Measurements from ENCODE around the gene GLIPR2. TPM values are rescaled to one million over a fixed set of nuclear protein-coding genes. Genes with fewer than 3 reads are reported as not detected.

GLIPR2 gene
- total RNA-seq, 1 experiment from 2014 or later = 0.75 TPM

DNA sequence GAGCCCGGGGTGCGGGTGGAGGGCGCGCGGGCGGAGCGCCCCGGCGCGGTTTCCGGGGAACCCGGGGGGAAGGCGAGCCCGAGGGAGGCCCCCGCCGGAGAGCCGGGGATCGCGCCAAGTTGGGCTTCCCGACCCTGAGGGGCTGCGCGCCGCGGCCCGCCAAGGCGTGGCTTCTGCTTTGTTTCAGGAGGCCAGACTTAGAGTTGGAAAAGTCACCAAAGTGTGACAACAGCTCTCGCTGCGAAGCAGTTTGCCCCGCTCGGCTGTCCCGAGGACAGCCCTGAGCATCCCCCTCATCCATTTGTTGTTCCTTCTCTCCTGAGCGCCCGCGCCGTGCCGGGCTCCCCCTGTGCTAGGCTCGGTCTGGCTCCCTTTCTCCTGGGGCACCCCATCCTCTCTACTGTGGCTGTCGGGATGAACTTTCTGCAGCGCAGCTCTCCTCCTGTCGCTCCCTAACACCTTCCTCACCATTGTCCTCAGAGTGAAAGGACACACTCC is 410 bp downstream of the GLIPR2 start:
- Histone ChIP-seq H3K4me1 (ENCODE audit: low read length) (peaks cover 16% of the 10 kb centered on the region), H3K9me3 (ENCODE audit: low read length) (no peaks in the 10 kb centered on the region), H3K4me2 (ENCODE audit: low read depth, low read length, poor library complexity, severe bottlenecking) (peak overlapping the region; percentile 97), H3K36me3 (ENCODE audit: insufficient read depth, low read length) (no peaks in the 10 kb centered on the region), H3K27me3 (ENCODE audit: low read length) (peaks cover 3% of the 10 kb centered on the region; the same call in 1 of the 2 replicates), H4K20me1 (ENCODE audit: insufficient read depth, low read depth, low read length) (no peaks in the 10 kb centered on the region; the same call in 1 of the 2 replicates), H3K9ac (ENCODE audit: low read length) (peak overlapping the region; percentile 74), H3K27ac (ENCODE audit: low read length) (no peak overlapping the region), H3K9me2 (replicated peaks; ENCODE audit: insufficient read depth, low read length) (no peaks in the 10 kb centered on the region), H3K79me2 (ENCODE audit: low read length) (no peaks in the 10 kb centered on the region), H3K4me3 (ENCODE audit: low read length) (peak overlapping the region; percentile 79), H2AFZ (ENCODE audit: low read length) (peak overlapping the region; percentile 75; the same call in 1 of the 2 replicates)
- DNase-seq = no peak

DNA sequence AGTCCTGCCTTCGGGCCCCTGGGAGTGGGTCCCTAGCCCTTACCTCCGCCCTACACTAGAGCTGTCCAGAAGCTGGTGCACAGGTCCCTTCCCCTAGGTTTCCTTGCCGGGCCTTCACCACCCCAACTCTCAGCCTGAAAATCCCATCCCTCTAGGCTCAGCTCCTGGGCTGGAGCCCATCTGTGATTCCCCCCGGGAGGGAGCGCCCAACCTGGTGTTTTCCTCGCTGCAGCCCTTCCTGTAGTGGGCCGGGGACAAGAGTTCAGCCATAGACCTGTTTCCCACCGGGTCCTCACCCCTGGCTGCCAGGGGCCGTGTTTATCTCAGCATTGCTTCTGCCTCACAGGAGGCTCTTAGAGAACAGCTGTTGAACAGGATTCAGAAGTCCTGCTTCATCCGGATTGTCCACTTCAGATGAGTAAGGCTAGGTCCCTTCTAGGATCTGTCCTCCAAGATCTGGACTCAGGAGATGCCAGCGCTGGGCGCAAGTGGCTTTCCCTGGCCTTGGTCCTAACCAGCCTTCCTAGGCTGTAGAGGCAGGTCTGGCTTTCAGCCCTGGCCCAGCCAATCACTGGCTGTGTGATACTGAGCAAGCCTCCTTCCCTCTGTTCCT is 965 bp downstream of the GLIPR2 start:
- DNase-seq = no peak
- Histone ChIP-seq H3K9me2 (replicated peaks; ENCODE audit: insufficient read depth, low read length) (no peaks in the 10 kb centered on the region), H3K4me1 (ENCODE audit: low read length) (peaks cover 16% of the 10 kb centered on the region), H3K27ac (ENCODE audit: low read length) (no peak overlapping the region), H3K4me3 (ENCODE audit: low read length) (peak overlapping the region; percentile 79), H3K27me3 (ENCODE audit: low read length) (peaks cover 3% of the 10 kb centered on the region; the same call in 1 of the 2 replicates), H3K4me2 (ENCODE audit: low read depth, low read length, poor library complexity, severe bottlenecking) (peak overlapping the region; percentile 97), H3K9ac (ENCODE audit: low read length) (peak overlapping the region; percentile 74), H2AFZ (ENCODE audit: low read length) (no peak overlapping the region), H4K20me1 (ENCODE audit: insufficient read depth, low read depth, low read length) (no peaks in the 10 kb centered on the region; the same call in 1 of the 2 replicates), H3K36me3 (ENCODE audit: insufficient read depth, low read length) (no peaks in the 10 kb centered on the region), H3K9me3 (ENCODE audit: low read length) (no peaks in the 10 kb centered on the region), H3K79me2 (ENCODE audit: low read length) (no peaks in the 10 kb centered on the region)

DNA sequence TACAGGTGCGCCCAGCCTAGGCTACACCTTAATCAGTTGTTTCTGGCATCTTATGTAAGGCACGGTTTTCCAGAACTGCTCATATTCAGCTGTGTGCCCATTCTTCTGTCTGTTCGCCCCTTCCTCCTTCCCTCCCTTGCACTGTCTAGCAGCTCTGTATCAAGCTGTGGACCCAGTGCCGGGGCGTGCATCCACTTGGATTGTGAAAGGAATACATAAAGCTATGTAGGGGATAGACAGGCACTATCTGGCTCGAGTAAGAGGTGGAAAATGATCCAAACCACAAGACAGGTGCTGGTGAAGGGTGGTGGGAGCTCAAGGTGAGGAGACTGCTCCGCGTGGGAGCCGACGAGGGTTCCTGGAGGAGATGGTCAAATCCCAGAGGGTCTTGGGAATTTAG is 2.0 kb downstream of the GLIPR2 start:
- Histone ChIP-seq H3K9me2 (replicated peaks; ENCODE audit: insufficient read depth, low read length) (no peaks in the 10 kb centered on the region), H3K79me2 (ENCODE audit: low read length) (no peaks in the 10 kb centered on the region), H3K4me3 (ENCODE audit: low read length) (no peak overlapping the region), H3K27me3 (ENCODE audit: low read length) (peaks cover 3% of the 10 kb centered on the region; the same call in 1 of the 2 replicates), H3K27ac (ENCODE audit: low read length) (no peak overlapping the region), H3K36me3 (ENCODE audit: insufficient read depth, low read length) (no peaks in the 10 kb centered on the region), H2AFZ (ENCODE audit: low read length) (no peak overlapping the region), H3K4me1 (ENCODE audit: low read length) (peaks cover 21% of the 10 kb centered on the region), H3K4me2 (ENCODE audit: low read depth, low read length, poor library complexity, severe bottlenecking) (no peak overlapping the region), H3K9ac (ENCODE audit: low read length) (no peak overlapping the region), H4K20me1 (ENCODE audit: insufficient read depth, low read depth, low read length) (no peaks in the 10 kb centered on the region; the same call in 1 of the 2 replicates), H3K9me3 (ENCODE audit: low read length) (no peaks in the 10 kb centered on the region)
- peak; percentile 6 for DNase-seq

DNA sequence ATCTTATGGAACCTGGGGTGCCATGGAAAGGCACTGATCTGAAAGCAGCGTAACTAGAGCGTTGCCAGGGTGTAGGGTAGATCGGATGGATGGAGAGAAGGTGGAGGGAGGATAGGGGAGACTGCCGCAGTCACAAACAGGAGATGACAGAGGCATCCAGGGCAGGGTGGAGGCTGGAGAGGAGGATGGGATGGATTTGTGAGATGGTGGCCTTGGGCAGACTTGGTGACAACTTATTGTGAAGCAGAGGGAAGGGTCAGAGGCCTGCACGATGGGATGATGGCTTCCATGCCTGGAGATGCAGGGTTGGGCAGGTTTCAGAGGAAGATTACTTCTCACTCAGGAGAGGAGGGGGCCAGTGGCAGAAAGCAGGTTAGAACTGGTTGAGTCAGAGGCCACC is 2.4 kb downstream of the GLIPR2 start:
- Histone ChIP-seq H3K4me3 (ENCODE audit: low read length) (no peak overlapping the region), H3K9me2 (replicated peaks; ENCODE audit: insufficient read depth, low read length) (no peaks in the 10 kb centered on the region), H3K9me3 (ENCODE audit: low read length) (no peaks in the 10 kb centered on the region), H3K79me2 (ENCODE audit: low read length) (no peaks in the 10 kb centered on the region), H3K9ac (ENCODE audit: low read length) (no peak overlapping the region), H2AFZ (ENCODE audit: low read length) (no peak overlapping the region), H3K27me3 (ENCODE audit: low read length) (peaks cover 3% of the 10 kb centered on the region; the same call in 1 of the 2 replicates), H3K4me2 (ENCODE audit: low read depth, low read length, poor library complexity, severe bottlenecking) (no peak overlapping the region), H3K4me1 (ENCODE audit: low read length) (peaks cover 21% of the 10 kb centered on the region), H3K36me3 (ENCODE audit: insufficient read depth, low read length) (no peaks in the 10 kb centered on the region), H4K20me1 (ENCODE audit: insufficient read depth, low read depth, low read length) (no peaks in the 10 kb centered on the region; the same call in 1 of the 2 replicates), H3K27ac (ENCODE audit: low read length) (no peak overlapping the region)
- peak; percentile 31 for DNase-seq

DNA sequence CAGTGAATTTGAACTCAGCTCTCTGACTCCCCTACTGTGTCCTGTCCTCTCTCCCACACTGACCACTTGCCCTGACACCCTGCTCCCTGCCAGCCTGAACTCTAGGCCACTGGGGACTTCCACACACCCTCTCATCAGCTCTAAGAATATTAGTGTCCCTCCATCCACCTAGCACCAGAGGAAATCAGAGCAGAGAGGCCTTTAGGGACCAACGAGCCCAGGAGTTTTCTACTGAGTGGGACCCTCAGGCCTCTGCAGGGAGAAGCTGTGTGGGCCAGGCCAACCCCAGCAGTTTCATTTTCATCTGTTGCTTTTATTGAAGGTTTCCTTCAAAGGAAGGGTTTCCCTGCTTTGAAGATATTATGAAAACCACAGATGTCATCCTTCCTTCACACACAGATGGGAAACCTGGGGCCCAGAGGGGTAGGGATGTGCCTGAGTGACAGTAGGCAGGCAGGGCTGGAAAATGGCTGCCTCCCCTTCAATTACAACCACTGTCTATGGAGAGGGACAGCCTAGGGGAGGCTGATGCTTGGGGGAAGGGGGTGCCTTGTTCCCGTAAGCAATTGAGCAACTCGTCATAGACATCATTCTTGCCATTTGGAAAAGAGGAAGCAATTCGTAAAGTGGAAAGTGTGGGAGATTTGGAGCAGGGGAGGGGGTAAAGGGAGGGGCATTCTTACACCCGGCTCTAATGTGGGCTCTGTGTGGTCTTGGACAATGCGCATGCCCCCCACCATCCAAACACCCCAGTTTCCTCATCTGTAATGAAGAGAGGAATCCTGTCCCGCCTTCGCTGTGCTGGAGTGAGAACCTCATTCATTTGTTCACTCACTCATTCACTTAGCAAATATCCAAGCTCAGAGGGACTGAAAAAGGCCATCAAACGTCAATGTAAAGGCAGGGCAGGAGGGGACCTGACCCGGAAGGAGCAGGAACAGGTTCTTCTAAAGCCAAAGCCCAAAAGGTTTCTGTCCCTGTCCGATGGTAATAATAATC is 3.9 kb downstream of the GLIPR2 start:
- Histone ChIP-seq H3K4me1 (ENCODE audit: low read length) (peaks cover 21% of the 10 kb centered on the region), H3K36me3 (ENCODE audit: insufficient read depth, low read length) (no peaks in the 10 kb centered on the region), H3K4me2 (ENCODE audit: low read depth, low read length, poor library complexity, severe bottlenecking) (no peak overlapping the region), H3K9me2 (replicated peaks; ENCODE audit: insufficient read depth, low read length) (no peaks in the 10 kb centered on the region), H3K9me3 (ENCODE audit: low read length) (no peaks in the 10 kb centered on the region), H3K4me3 (ENCODE audit: low read length) (no peak overlapping the region), H3K27me3 (ENCODE audit: low read length) (peaks cover 3% of the 10 kb centered on the region; the same call in 1 of the 2 replicates), H2AFZ (ENCODE audit: low read length) (no peak overlapping the region), H3K9ac (ENCODE audit: low read length) (no peak overlapping the region), H3K27ac (ENCODE audit: low read length) (no peak overlapping the region), H4K20me1 (ENCODE audit: insufficient read depth, low read depth, low read length) (no peaks in the 10 kb centered on the region; the same call in 1 of the 2 replicates), H3K79me2 (ENCODE audit: low read length) (no peaks in the 10 kb centered on the region)
- DNase-seq = peak; percentile 36

DNA sequence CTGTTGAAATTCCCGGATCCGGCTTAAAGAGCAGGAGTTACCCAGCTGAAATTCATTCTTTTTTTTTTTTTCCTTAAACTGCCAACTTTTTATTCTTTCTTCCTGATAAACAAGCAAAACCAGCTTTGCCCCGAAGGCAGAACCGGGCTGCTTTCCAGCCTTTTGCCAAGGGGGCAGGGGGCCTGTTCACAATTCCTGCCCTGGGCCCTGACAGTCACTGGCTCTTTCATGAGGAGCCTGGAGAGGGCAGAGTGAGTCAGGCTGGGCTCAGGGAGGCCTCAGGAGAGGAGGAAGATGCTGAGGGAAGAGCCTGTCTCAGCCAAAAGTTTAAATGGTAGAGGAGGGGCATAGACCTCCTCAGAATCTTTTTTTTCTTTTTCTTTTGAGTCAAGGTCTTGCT is 4.8 kb downstream of the GLIPR2 start:
- Histone ChIP-seq H3K9me2 (replicated peaks; ENCODE audit: insufficient read depth, low read length) (no peaks in the 10 kb centered on the region), H3K9me3 (ENCODE audit: low read length) (no peaks in the 10 kb centered on the region), H3K27me3 (ENCODE audit: low read length) (peaks cover 3% of the 10 kb centered on the region; the same call in 1 of the 2 replicates), H3K4me3 (ENCODE audit: low read length) (no peak overlapping the region), H3K36me3 (ENCODE audit: insufficient read depth, low read length) (no peaks in the 10 kb centered on the region), H3K9ac (ENCODE audit: low read length) (no peak overlapping the region), H3K4me1 (ENCODE audit: low read length) (peaks cover 14% of the 10 kb centered on the region), H3K79me2 (ENCODE audit: low read length) (no peaks in the 10 kb centered on the region), H3K27ac (ENCODE audit: low read length) (no peak overlapping the region), H3K4me2 (ENCODE audit: low read depth, low read length, poor library complexity, severe bottlenecking) (no peak overlapping the region), H2AFZ (ENCODE audit: low read length) (no peak overlapping the region), H4K20me1 (ENCODE audit: insufficient read depth, low read depth, low read length) (no peaks in the 10 kb centered on the region; the same call in 1 of the 2 replicates)
- peak; percentile 22 for DNase-seq

DNA sequence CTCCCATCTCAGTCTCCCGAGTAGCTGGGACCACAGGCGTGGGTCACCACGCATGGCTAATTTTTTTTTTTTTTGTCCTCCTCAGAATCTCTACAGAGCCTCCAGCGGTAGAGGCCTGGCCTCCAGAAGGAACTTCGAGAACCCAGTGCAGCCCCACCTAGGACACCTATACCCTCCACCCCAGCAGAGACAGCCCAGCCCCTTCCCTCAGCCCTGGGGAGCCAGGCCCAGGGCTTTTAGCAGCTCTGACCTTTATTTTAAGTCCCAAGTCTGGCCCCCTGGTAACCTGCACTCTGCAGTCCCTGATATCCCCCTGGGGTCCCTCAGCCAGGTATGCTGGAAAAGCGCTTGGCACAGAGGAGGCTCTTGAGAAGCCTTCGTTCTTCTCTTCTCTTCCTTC is 5.2 kb downstream of the GLIPR2 start:
- no peaks in the 10 kb centered on the region for H3K9me3 ChIP-seq (ENCODE audit: low read length)
- no peak overlapping the region for H3K4me2 ChIP-seq (ENCODE audit: low read depth, low read length, poor library complexity, severe bottlenecking)
- H3K27ac ChIP-seq (ENCODE audit: low read length) = no peak overlapping the region
- no peaks in the 10 kb centered on the region for H3K9me2 ChIP-seq (replicated peaks; ENCODE audit: insufficient read depth, low read length)
- H3K4me1 ChIP-seq (ENCODE audit: low read length) = peaks cover 12% of the 10 kb centered on the region
- H3K27me3 ChIP-seq (ENCODE audit: low read length) = peaks cover 3% of the 10 kb centered on the region; the same call in 1 of the 2 replicates
- H2AFZ ChIP-seq (ENCODE audit: low read length) = no peak overlapping the region
- no peak overlapping the region for H3K4me3 ChIP-seq (ENCODE audit: low read length)
- no peaks in the 10 kb centered on the region for H3K79me2 ChIP-seq (ENCODE audit: low read length)
- peak; percentile 5 for DNase-seq
- H3K36me3 ChIP-seq (ENCODE audit: insufficient read depth, low read length) = no peaks in the 10 kb centered on the region
- H3K9ac ChIP-seq (ENCODE audit: low read length) = no peak overlapping the region
- H4K20me1 ChIP-seq (ENCODE audit: insufficient read depth, low read depth, low read length) = no peaks in the 10 kb centered on the region; the same call in 1 of the 2 replicates
